UCSD-AML1 (cell line): ENCODE results near the gene PABPC1L.

Source experiments
- DNase-seq: peaks from one replicate; lab custom pipeline; 2025; ENCODE audit not compliant: unreplicated experiment; lab: John Stamatoyannopoulos, UW

PABPC1L gene

DNA sequence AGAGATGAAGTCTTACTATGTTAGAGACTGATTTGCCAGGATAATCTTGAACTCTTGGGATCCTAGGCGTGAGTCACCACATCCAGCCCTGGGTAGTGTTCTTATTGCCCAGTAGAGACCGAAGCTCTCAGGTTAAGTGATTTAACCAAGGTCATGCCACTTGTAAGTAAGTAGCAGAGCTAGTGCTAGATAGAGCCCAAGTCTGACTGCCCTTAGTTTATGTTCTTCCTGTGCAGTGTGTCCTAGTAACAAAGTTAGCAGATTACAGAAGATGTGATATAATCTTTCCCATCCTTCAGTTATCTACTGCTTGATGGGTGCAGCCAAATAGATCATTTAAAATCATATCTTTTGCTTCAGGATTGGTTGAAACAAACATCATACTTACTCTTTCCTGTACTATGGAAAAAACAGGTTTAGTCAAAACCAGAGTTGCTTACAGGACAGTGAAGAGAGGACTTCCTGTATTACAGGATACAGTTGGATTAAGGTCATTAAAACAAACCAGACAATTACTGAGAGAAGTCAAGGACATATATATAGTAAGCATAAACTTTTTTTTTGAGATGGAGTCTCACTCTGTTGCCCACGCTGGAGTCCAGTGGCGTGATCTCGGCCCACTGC, 9.5 kb upstream of the PABPC1L start:
- DNase-seq, result no peak

DNA sequence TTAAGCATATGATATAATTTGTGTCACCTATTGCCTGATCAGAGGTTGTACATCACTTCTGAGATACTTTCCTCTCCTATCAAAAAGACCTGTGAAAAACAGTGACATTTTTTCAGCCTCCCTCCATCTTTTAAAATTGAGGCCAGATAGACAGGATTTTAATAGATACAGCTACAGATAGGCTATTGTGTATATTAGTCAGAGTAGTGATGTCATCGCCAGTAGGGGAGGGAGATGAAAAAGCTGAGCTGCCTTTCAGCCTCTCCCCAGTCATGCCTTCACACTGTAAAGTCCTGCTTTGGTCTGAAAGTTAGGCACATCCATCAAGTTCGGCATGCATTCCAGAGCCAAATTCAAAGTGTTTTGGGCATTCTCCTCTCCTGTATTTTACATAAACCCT, 7.9 kb upstream of the PABPC1L start:
- no peak for DNase-seq

DNA sequence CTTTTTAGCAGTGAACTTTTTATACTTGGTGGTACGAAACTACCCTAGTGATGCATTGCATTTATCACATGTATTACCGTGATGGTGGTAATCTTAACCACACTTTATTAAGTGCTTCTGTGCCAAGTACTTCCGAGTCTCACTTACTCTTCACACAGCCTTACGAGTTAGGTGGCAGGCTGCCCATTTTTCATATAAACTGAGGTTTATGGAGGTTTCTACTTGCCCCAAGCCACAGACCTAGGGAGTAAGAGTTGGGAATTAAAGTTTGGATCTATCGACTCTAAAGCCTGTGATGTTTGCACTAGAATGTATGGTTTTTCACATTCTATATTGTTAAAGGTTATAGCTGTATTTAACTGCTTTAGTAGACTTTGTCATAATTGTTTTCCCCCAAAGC, 5.5 kb upstream of the PABPC1L start:
- no peak for DNase-seq

DNA sequence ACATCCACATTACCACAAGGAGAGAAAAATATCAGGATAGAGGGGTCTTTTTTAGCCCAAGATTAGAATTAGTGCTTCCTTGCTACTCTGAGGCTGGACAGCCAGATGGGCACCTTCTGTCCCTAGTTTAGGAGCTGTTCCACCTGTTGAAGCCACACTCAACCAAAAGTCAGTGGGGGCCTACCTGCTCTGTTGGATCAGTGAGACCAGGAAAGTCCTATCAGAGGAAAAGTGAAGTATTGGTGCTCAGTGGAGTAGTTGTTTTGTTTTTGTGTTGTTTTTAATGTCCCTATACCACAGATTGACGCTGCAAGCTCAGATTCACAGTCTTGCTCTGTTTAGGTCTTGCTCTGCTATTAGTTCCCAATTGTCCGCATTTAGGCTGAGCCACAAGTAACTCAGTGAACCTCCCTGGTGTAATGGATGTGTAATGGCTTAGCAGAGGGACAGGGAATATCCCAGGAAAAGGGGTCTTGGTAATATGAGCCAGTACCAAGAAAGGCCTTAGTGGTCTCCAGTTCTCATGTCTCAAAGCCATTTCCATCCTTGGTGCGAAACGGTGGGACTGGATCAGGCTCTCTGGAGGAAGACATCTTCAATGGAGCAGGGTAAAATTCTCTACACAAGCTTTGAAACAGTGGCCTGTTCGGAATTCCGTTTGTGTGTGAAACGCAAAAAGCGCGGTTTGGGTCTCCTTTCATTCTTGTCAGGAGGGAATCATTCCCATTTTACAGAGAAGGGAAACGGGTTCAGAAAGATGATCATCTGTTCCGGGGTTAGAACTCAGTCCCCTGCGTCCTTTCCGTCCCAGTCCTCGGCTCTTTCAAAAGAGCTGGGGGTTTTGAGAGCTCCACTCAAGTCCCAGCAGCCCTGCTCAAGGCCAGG, 631 bp upstream of the PABPC1L start:
- DNase-seq, result no peak

DNA sequence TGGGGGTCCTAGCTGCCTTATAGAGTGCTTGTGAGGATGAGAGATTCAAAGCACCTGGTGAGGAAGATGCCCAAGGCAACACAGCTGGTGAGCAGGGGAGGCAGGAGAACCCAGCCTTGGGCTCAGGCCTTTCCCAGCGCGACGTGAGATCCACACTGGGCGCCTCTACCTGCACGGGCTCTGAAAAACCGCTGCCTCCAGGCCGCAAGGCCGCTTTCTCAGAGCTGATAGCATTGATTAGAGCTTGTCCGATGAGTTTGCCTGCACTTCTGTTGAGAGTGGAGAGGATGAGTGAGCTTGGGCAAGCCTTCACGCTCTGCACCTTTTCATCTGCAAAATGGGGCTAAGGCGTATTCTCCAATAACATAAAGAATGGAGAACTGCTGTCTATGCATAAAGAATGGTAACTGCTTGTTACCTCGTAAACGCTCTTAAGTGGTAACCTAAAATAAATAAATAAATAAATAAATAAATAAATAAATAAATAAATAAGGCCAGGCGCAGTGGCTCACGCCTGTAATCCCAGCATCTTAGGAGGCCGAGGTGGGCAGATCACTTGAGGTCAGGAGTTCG, 916 bp downstream of the PABPC1L start:
- DNase-seq, result no peak

DNA sequence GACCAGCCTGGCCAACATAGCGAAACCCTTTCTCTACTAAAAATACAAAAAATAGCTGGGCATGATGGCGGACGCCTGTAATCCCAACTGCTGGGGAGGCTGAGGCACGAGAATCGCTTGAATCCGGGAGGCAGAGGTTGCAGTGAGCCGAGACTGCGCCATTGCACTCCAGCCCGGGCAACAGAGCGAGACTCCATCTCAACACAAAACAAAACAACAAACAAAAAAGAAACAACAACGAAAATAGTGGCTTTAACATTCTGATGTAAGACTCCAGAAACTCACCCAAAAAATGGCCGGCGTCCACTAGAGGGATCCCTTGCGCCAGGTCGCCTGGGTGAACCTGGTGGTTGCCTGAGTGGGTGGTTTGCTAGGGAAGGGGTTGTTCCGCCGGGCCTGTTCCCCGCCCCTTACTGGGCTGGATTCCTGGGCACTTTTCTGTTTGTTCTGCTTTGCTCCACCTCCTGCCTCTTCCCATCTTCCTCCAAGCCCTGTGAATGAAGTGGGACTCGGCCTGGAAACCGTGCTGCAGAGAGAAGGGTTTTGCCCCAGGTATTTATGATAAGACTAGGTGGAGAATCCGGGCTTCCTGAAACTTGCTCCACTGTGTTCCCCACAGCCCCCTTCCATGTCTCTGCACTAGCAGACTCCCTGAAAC, 1.5 kb downstream of the PABPC1L start:
- DNase-seq, result peak; percentile 77

DNA sequence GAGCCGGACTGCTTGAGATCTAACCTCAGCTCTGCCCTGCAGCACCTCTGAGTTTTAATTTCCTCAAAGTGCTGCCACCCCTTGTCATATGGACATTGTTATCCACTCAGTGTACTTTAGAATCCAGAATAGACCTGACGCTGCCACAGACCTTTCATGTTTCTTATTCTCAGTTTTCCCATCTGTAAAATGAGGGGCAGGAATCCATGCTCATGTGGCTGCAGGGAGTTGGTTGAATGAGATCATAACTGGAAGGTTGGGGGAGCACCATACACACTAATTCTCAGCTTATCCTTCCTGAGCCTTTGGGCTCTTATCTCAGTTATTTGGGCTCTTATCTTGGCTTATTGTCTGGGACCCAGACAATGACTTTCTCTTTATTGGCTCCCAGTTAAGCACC, 2.3 kb downstream of the PABPC1L start:
- no peak for DNase-seq

DNA sequence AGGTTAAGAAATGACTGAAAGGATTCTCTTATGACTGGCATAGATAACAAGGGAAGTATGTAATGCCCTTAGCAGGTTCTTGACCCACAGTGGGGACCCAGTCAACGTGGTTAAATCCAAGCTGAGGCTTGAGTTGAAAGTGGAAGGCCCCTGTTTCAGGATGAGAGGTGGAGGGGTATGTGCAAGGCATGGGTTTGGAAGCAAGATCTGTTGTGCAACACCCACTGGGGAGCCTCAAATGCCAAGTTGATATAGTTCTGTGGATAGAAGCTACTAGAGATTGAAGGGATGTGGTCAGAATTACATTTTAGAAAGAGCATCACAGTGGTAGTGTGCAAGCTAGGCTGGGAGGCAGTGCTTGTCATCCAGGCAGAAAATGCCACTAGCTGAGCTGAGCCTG, 5.1 kb downstream of the PABPC1L start:
- DNase-seq, result no peak

DNA sequence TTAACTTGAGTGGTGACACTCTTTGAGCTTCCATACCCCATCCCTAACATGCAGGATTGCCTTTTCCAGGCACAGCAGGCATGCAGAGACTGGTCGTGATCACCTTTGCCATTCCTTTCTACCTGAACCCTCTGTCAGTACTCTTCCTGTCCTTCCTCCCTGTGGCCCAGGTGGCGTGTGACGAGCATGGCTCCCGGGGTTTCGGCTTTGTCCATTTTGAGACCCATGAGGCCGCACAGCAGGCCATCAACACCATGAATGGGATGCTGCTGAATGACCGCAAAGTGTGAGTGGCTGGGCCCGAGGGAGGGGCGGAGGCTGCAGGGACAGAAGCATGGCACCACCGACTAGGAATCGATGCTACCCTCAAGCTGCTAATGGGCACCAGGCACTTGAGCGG, 6.7 kb downstream of the PABPC1L start:
- no peak for DNase-seq

DNA sequence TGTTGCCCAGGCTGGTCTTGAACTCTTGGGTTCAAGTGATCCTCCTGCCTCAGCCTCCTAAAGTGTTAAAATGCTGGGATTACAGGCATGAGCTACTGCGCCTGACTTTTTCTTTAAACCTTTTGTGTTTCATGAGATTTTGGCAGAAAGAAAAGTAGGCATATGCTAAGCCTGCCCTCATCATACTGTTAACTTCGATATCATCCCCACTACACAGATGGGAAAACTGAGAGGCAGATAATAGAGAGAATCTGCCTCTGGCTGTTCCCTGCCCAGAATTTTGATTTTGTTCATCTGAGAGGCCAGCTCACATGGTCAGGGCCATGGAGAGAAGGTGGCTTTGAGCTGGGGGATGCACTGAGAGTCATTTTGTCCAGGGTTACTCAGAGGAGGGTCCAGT, 7.5 kb downstream of the PABPC1L start:
- DNase-seq, result no peak

DNA sequence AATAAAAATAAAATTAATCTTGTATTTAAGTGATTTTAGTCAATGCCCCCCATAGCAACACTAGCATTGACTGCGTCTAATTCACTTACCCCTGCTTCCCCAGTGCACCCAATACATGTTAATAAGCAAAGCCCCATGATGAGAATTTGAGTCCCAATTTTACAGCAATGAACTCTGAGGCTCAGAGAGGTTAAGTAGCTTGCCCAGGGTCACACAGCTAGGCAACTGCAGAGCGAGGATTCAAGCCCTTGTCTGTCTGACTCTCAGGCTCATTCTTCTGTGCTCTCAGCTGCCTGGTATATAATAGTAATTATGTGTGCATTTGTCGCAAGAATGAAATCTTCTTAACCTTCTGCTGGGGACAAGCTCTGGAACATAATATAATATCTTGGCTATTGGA, 8.5 kb downstream of the PABPC1L start:
- no peak for DNase-seq

DNA sequence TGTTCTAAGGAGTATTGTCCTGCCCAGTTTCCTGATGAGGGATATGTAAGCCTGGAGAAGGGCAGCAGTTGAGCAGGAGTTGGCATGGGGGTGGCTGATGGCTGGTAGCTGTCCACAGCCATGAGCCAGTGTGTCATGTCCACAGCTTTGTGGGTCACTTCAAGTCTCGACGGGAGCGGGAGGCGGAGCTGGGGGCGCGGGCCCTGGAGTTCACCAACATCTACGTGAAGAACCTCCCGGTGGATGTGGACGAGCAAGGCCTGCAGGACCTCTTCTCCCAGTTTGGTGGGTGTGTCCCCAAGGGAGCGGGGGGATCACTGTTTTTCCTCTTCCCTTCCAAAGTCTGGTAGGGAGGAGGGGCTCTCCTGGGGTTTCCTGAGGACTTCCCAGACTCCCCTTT, 8.9 kb downstream of the PABPC1L start:
- DNase-seq, result no peak

DNA sequence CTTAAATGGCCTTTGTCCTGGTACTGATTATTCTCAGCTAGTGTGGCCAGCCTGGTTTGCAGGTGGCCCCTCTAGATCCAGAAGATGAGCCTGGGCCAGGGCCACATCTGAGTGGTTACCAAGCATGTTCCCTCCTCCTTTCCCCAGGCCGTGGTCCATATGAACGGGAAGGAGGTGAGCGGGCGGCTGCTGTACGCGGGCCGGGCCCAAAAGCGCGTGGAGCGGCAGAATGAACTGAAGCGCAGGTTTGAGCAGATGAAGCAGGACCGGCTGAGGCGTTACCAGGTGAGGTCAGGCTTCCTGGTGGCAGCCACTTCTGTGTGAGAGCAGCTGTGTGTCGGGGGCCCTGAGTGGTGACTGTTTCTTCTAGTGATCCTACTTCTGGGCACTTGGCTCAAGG, 11.6 kb downstream of the PABPC1L start:
- no peak for DNase-seq

DNA sequence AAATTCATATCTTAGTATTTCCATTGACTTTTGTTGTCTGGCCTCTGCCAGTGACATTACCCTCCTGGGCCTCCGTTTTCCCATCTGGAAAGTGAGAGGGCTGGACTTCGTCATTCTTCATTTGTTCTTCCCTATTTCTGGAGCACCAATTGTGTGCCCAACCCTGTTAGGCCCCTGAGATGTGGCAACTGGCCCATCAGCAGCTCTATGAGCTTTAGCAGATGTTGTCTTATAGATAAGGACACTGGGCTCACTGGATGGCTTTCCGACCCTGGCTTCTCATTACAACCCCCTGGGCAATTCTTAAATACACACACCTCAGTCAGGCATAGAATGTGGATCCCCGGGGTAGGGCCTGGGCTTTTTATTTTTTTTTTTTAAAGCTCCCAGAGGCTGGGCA, 14.7 kb downstream of the PABPC1L start:
- DNase-seq, result no peak

DNA sequence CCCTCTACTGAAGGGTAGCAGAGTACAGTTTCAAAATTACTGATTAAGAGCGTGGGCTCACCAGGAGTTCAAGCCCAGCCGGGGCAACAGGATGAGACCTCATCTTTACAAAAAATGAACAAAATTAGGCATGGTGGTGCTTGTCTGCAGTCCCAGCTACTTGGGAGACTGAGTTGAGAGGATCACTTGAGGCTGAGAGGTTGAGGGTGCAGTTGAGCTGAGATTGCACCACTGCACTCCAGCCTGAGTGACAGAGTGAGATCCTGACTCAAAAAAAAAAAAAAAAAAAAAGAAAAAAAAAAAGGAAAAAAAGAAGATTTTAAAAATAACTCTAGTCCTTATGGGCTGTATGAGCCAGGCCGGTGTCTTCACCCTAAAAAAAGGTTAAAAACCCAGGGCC, 18.7 kb downstream of the PABPC1L start:
- DNase-seq, result no peak

DNA sequence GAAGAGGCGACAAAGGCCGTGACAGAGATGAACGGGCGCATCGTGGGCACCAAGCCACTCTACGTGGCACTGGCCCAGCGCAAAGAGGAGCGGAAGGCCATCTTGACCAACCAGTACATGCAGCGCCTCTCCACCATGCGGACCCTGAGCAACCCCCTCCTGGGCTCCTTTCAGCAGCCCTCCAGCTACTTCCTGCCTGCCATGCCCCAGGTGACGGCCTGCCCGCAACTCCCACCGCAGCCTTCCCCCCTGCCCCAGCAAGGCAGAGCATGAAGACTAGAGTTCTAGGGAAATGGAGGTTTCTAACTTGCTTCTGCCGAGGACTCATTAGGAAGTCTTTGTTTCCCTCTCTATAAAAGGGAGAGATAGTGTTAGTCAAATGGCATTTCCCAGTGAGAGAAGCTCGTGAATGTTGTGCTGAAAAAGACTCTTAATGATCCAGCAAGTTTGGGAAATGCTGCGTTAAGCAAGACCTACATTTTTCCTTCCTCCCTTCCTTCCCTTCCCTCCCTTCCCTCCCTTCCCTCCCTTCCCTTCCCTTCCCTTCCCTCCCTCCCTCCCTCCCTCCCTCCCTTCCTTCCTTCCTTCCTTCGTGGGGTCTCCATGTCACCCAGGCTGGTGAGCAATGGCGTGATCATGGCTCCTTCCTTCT, 20.8 kb downstream of the PABPC1L start:
- DNase-seq, result no peak

DNA sequence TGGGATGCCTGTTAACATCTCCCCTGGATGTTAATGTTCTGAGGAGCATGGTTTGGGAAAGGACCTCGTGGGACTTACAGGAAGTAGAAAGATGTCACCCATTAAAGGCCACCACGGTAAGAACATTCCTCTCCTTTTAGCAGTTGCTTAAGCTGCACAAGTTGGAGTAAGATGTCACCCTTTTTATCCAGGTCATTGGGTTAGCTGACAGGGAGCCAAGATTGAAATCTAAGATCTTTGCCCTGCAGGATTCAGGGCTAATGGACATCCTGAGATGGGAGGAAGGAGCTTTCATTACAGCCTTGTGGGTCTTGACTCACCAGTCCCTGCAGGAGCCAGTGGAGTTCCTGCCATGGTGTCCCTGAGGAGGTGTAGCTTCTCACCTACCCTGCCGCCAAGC, 22.1 kb downstream of the PABPC1L start:
- DNase-seq, result no peak

DNA sequence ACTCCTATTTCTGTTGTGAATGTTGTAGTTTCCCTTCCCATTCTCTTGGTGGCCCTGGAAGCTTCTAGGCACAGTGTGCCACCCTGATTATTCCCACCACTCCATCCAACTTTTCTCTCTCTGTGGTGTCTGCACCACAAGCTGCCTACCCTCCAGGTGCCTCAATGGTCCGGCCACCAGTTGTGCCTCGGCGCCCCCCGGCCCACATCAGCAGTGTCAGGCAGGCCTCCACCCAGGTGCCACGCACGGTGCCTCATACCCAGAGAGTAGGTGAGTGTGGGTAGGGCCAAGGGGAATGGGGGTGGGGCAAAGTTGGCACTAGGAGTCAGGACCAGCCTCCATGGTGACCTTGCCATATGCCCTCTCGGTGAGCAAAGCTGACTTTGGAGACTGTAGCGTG, 23.1 kb downstream of the PABPC1L start:
- no peak for DNase-seq

DNA sequence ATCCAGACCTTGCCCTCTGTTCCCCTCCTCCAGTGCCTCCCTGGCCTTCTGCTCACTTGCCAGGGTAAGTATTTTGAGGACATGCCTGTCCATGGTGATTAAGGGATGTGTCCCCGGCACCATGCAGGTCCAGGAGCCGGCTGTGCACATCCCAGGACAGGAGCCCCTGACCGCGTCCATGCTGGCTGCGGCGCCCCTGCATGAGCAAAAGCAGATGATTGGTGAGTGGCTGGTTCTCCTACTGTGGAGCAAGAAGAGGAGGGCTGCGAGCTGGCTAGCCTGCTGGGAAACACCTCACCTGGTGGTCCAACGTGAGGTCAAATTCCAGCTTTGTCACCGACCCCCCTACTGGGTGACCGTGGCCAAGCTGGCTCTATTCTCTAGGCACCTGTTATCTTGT, 26.6 kb downstream of the PABPC1L start:
- no peak for DNase-seq

DNA sequence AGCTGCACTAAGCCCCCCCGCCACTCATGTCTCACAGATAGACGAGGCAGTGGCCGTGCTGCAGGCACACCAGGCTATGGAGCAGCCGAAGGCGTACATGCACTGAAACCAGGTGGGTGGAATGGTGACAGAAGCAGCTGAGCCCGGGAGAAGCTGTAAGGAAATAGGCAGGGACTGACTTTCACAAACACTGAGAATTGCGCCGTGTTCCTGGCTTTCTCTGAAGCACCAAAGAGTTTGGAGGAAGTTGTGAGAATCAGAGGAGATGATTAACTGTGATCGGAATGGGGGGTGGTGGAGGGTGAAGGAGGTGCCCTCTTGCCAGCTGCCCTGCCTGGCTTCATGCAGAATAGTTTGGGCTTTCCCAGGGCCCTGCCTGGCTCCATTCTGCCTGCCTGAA, 28.8 kb downstream of the PABPC1L start:
- DNase-seq, result no peak

DNA sequence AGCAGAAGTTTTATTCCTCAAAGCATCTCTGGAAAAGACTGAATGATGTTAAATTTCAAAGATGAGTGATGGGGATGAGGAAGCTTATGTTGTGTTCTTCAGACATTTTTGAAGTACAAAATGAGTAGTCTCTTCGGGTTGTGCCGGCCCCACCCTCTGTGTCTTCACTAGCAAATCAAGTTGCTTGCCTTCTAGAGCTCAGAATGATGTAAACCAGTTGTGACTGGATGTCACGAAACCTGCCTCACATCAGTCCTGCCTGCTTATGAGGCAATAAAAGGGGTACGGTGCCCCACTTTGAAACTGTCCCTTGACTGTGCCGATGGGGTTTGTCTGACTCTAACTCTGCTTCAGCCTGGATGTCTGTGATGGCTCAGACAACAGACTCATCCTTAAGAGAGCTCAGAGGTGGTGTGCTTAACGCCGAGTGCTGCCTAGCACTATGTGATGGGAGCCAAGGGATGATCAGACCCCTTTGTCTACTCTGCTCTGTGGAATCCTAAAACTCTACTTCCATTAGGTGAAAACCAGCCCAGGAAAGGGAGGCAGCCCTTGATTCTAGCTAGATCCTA, 31.3 kb downstream of the PABPC1L start:
- DNase-seq, result no peak
